HUES48 (cell line): Measurements from ENCODE around the gene ATP7B.

Experiments used
- H3K27ac ChIP-seq: one replicate; pipeline ENCODE4 v1.7.0; 2013; ENCODE audit warnings: low read depth, low read length, inconsistent platforms
- H3K27me3 ChIP-seq: 2 replicates; pipeline ENCODE4 v1.6.1; 2013; ENCODE audit warnings: mild to moderate bottlenecking, low read length; ENCODE audit not compliant: control insufficient read depth, insufficient read depth
- H3K36me3 ChIP-seq: 2 replicates; pipeline ENCODE4 v1.6.1; 2013; ENCODE audit warnings: low read length; ENCODE audit not compliant: control insufficient read depth, insufficient read depth
- H3K4me1 ChIP-seq: 2 replicates; pipeline ENCODE4 v1.6.1; 2013; ENCODE audit warnings: mild to moderate bottlenecking, low read length; ENCODE audit not compliant: control insufficient read depth, insufficient read depth
- H3K4me3 ChIP-seq: 2 replicates; pipeline ENCODE4 v1.5.1; 2013; ENCODE audit warnings: mild to moderate bottlenecking, low read depth, low read length
- H3K9ac ChIP-seq: 2 replicates; pipeline ENCODE4 v1.6.1; 2013; ENCODE audit warnings: mild to moderate bottlenecking, low read depth, low read length, moderate library complexity
- H3K9me3 ChIP-seq: 2 replicates; pipeline ENCODE4 v1.6.1; 2013; ENCODE audit warnings: low read length; ENCODE audit not compliant: control insufficient read depth, insufficient read depth

Gene ATP7B

GRCh38 chr13:52006523-52007245, 4.6 kb downstream of the ATP7B start:
- H3K9me3 ChIP-seq: no peaks in the 10 kb centered on the region
- no peak overlapping the region for H3K9ac ChIP-seq
- peaks cover 5% of the 10 kb centered on the region for H3K4me1 ChIP-seq
- no peaks in the 10 kb centered on the region for H3K36me3 ChIP-seq
- H3K27me3 ChIP-seq: peaks cover 18% of the 10 kb centered on the region
- no peak overlapping the region for H3K27ac ChIP-seq
- no peak overlapping the region for H3K4me3 ChIP-seq

- Histone ChIP-seq H3K9me3 (no peaks in the 10 kb centered on the region), H3K9ac (no peak overlapping the region), H3K27ac (no peak overlapping the region), H3K27me3 (peaks cover 15% of the 10 kb centered on the region), H3K4me1 (peaks cover 8% of the 10 kb centered on the region), H3K4me3 (no peak overlapping the region), H3K36me3 (no peaks in the 10 kb centered on the region)
Measured at GRCh38 chr13:52005841-52006522, 5.3 kb downstream of the ATP7B start.

DNA sequence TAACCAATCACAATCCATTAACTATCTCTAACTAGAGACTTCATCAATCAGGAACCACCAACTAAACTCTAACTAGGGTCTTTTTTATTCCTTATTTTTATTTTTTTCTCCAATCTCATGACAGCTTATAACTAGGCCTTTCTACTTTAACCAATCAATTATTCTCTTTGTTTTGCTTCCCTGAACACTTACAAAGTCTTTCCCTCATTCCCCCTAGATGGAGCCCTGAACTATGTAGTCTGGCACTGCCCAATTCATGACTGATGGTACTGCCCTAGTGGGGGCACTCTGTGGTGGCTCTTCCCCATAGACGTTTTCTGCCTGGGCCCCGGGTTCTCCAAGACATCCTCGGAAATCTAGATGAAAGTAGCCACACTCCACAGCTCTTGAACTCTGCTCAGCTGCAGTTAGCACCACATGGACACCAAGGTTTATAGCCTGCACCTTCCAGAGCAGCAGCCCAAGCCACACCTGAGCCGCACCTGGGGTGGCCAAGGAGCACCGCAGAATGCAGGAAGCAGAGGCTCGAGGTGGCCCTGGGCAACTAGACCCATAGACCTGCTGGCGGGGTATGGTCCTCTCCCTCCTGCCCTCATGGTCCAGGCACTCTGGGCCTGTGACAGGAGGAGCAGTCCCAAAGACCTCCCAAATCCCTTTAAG, 6.6 kb downstream of the ATP7B start:
- Histone ChIP-seq H3K4me1 (peaks cover 4% of the 10 kb centered on the region; the same call in 1 of the 2 replicates), H3K9ac (no peak overlapping the region), H3K27me3 (peaks cover 2% of the 10 kb centered on the region; the same call in 1 of the 2 replicates), H3K4me3 (no peak overlapping the region), H3K36me3 (no peaks in the 10 kb centered on the region), H3K9me3 (no peaks in the 10 kb centered on the region), H3K27ac (no peak overlapping the region)

DNA sequence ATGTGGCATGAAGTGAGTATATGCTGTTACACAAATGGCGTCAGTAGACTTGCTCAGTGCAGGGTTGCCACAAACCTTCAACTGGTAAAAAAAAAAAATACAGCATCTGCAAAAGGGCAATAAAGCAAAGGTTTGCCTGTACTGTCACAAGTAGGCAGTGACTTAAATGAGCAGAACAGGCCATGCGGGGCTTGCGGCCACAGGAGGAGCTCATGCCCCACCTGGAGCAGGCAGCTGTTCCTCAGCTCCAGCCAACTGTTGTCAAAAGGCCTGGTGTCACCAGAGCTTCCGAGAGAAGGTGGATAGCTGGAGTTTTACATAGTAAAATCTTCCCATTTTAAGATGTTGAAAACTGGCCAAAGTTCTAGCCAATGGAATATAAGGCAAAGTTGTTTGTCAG, 7.7 kb downstream of the ATP7B start:
- Histone ChIP-seq H3K9me3 (no peaks in the 10 kb centered on the region), H3K27ac (no peak overlapping the region), H3K4me1 (peaks cover 11% of the 10 kb centered on the region), H3K36me3 (no peaks in the 10 kb centered on the region), H3K9ac (no peak overlapping the region), H3K27me3 (no peaks in the 10 kb centered on the region), H3K4me3 (no peak overlapping the region)

DNA sequence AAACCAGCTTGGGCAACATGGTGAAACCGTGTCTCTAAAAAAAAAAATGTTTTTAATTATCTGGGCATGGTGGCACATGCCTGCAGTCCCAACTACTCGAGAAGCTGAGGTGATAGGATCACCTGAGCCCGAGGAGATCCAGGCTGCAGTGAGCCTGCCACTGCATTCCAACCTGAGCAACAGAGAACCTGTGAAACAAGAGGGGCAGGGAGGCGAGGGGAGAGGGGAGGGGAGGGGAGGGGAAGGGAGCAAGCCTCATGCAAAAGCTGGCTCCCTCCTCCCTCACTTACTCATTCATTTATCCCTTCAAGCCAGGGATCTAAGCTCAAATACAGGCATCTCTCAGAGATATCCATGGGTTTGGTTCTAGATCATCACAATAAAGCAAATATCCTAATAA, 8.9 kb downstream of the ATP7B start:
- H3K36me3 ChIP-seq: no peaks in the 10 kb centered on the region
- H3K4me1 ChIP-seq: peaks cover 21% of the 10 kb centered on the region
- H3K9me3 ChIP-seq: no peaks in the 10 kb centered on the region
- no peak overlapping the region for H3K9ac ChIP-seq
- no peaks in the 10 kb centered on the region for H3K27me3 ChIP-seq
- no peak overlapping the region for H3K27ac ChIP-seq
- no peak overlapping the region for H3K4me3 ChIP-seq

DNA sequence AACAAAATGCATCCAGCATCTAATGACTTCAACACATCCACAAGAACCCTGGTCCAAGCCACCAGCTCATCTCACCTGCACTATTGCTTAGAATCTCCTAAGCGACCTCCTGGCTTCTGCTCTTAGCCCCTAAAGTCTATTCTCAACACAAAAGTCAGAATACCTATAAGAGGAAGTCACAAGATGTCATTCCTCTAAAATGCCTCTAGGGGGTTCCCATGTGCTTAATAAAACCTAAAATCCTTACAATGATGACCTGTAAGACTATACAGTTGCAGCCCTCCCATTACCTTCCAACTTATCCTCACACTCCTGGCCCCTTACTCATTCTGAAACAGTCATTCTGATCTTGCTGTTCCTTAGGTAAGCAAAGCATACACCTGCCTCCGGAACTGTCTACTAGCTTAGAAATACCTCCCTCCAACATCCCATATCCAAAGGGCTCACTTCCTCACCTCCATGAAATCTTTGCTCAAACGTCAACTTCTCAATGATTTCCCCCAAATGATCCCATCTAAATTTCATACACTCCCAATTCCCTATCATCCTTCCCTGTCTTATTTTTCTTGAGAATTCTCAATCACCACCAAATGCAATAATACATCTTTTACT, 10.0 kb downstream of the ATP7B start:
- H3K4me1 ChIP-seq: peaks cover 21% of the 10 kb centered on the region
- no peak overlapping the region for H3K9ac ChIP-seq
- no peaks in the 10 kb centered on the region for H3K9me3 ChIP-seq
- no peak overlapping the region for H3K4me3 ChIP-seq
- H3K36me3 ChIP-seq: no peaks in the 10 kb centered on the region
- no peaks in the 10 kb centered on the region for H3K27me3 ChIP-seq
- H3K27ac ChIP-seq: no peak overlapping the region

DNA sequence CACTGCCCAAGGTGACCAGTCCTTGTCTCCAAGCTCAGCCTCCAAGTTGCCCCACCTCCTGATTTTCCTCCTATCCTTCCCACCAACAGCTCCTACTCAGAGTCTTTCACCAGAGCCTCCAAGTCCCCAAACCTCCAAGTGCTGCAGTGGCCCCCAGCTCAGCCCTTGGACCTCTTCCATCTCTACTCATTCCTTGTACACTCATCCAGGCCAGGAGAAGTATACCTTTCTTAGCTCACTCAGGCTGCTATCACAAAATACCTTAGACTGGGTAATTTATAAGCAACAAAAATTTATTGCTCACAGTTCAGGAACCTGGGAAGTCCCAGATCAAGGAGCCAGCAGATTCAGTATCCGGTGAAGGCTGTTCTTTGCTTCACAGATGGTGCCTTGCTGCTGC, 11.3 kb downstream of the ATP7B start:
- H3K9ac ChIP-seq: no peak overlapping the region
- no peaks in the 10 kb centered on the region for H3K9me3 ChIP-seq
- no peaks in the 10 kb centered on the region for H3K36me3 ChIP-seq
- no peaks in the 10 kb centered on the region for H3K27me3 ChIP-seq
- H3K4me3 ChIP-seq: no peak overlapping the region
- H3K27ac ChIP-seq: no peak overlapping the region
- H3K4me1 ChIP-seq: peaks cover 21% of the 10 kb centered on the region

DNA sequence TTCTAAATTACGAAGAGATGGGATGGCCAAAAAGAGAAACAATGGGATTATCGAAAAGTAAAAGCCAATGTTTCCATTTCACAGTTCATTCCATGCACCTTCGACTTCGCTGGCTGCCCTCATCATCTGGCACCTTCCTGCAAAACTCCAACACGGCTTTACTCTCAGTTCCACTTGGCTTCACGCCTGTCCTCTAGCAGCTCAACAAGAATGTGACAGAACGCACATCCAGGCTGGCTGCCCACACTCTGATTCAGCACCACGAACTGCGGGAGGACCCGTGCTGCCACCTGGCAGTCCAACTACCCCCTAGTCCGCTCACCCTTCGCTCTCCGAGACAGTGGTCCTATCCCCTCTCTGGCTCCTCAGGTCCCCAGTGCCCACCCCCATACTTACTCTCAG, 11.7 kb downstream of the ATP7B start:
- Histone ChIP-seq H3K4me1 (peaks cover 21% of the 10 kb centered on the region), H3K27me3 (no peaks in the 10 kb centered on the region), H3K9me3 (no peaks in the 10 kb centered on the region), H3K9ac (no peak overlapping the region), H3K36me3 (no peaks in the 10 kb centered on the region), H3K4me3 (no peak overlapping the region), H3K27ac (no peak overlapping the region)

DNA sequence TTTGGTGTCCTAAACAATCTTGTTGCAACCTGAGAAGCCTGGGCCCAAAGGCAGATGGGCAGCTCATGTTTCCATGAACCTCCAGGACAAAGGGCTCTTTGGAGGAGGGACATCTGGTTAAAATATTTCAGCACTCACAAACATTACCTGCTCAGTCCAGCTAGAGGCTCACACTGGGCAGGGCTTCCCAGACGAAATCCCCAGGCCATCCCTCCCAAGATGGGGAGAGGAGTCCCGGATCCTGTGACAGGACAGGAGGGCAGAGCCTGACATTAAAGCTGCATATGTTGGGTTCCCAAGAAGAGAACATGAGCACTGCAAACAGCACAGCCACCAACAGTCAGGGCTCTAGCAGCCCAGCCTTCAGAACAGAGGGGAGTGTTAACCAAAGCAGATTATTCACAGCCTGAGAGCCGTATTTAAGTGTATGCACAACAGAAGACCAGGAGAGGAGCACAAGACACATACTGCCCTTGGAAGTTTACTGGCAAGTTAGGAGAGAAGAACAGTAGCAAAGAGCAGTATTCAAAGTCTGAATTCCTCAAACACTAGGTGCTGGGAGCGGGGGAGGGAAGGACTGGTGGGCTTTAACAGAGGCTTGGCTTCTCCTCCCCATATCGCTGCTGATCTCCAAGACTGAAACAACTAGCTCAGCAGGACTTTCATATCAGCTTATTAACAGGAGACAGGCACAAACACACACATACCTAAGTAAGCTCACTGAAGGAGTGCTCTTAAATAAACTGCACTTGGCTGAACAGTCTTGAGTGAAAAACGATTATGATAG, 12.3 kb downstream of the ATP7B start:
- no peaks in the 10 kb centered on the region for H3K27me3 ChIP-seq
- no peak overlapping the region for H3K4me3 ChIP-seq
- no peaks in the 10 kb centered on the region for H3K9me3 ChIP-seq
- H3K9ac ChIP-seq: no peak overlapping the region
- peaks cover 21% of the 10 kb centered on the region for H3K4me1 ChIP-seq
- H3K27ac ChIP-seq: no peak overlapping the region
- no peaks in the 10 kb centered on the region for H3K36me3 ChIP-seq

- Histone ChIP-seq H3K9me3 (no peaks in the 10 kb centered on the region), H3K4me3 (no peak overlapping the region), H3K36me3 (no peaks in the 10 kb centered on the region), H3K4me1 (peaks cover 21% of the 10 kb centered on the region), H3K27ac (no peak overlapping the region), H3K9ac (no peak overlapping the region), H3K27me3 (no peaks in the 10 kb centered on the region)
Measured at GRCh38 chr13:51997641-51998330, 13.5 kb downstream of the ATP7B start.
